GM19035 (cell line): Measurements from ENCODE around the gene ZNF207.
"Not testable (repeated sequence)": the region's sequence is repeated elsewhere in the genome, so short reads cannot be mapped to it uniquely, and the experiment has no call there.

ENCODE experiments used
- ATAC-seq: cut with Tn5 transposase; IDR thresholded peaks from one replicate; pipeline ENCODE4 v1.9.1; 2021; ENCODE audit not compliant: unreplicated experiment

The ZNF207 gene

DNA sequence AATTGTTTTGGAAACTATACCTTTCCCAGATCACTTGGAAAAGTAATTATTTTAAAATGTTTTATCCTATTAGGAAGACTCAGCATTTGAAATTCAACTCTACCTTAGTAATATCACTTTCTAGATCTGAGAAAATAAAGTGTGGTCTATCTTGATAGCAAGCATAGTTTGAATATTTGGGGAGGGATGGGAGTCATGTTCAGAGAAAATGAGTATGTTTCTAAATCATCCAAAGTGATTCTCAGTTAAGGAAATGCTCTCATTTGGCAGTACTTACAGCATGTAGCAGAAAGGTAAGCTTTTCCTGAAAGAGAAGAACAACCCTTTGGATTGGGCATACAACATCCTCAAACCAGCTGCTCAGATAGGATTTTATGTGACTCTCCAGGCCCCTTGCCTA is 14.9 kb upstream of the ZNF207 start:
- no peak for ATAC-seq

DNA sequence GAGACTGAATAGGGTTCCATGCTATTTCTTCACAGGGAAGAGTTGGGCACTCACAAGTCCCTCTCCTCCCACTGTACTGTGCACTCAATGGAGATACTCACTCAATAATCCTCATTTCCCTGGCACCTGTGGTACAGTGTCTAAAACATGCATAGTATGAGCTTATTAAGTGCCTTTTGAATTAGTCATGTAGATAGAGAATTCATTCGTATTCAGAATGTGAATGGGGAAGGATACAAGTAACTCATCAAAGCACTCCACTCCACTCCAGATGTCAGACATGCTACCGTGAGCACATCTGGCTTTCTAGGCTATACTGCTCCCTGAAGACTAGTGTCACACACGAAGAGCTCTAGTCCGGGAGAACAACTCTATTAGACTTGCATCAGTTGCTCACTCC is 14.3 kb upstream of the ZNF207 start:
- no peak for ATAC-seq

DNA sequence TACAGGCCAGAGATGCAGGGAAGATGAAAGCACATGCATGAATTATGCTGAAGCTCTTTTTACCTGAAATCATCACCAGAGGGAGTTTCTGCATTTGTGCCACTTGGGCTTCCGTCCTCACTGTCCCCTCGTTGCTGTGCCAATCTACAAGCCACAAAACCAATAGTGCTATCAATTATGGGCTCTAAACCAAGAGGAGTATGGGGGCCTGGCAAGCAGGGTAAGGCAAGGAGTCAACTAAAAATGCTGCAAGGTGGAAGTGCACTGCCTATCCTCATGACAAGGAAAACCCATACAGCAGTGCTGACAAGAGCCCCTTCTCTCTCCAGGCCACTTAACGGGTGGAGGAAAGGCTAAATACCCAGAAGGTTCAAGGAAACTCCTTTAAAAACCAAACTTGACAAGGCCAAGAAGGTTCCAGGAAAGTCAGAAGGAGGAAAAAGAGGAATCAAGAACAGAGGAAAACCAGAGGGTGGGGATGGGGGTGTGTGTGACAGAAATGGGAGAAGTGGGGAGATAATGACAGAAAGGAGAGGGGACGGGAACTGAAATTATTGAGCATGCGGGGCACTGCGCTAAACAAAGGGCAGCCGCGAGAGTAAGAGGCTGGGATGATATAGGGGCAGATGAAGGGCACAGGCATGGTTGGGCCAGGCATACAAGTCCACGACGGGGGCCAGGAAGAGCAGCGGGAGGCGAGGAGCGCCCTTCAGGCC is 8.7 kb upstream of the ZNF207 start:
- peak; percentile 12 for ATAC-seq

DNA sequence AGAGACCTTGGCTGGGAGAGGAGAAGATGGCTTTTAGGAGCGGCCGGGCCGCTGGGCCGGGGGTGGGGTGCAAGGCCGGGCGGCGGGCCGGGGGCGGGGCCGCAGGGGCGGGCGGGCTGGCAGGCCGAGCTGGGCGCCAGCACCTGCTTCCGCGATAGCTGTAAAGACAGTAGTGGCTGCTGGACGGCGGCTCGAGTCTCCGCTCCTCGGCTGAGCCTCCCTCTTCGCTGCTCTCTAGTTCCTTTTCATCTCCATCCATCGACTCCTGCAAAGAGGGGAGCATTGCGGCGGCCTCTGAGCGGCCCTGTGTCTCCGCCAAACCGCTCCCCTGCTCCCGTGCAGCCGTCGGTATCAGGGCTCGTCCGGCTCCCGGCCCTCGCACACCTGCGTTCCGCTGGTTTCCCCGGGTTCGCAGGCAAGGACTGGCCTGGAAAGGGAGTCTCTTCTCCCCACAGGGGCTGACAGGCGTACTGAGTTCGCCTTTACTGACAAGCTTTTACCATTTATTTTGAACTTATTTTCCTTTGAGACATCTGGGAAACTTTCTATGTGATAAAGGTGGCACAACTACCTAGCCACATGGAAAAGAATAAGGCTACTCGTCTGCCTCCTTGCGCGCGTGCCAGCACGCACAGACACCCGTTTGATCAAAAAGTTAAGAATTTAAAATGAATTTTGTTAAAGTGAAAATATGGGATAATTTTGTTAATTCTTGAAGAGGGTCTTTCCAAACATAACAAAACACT is 7.9 kb upstream of the ZNF207 start, which contains the start of gene C17orf75:
Gene C17orf75 (minus strand): TSS at position 317 of the 746 bp plus-strand sequence. CDS start 34 bp downstream, at position 283.
- ATAC-seq = peak; percentile 81

DNA sequence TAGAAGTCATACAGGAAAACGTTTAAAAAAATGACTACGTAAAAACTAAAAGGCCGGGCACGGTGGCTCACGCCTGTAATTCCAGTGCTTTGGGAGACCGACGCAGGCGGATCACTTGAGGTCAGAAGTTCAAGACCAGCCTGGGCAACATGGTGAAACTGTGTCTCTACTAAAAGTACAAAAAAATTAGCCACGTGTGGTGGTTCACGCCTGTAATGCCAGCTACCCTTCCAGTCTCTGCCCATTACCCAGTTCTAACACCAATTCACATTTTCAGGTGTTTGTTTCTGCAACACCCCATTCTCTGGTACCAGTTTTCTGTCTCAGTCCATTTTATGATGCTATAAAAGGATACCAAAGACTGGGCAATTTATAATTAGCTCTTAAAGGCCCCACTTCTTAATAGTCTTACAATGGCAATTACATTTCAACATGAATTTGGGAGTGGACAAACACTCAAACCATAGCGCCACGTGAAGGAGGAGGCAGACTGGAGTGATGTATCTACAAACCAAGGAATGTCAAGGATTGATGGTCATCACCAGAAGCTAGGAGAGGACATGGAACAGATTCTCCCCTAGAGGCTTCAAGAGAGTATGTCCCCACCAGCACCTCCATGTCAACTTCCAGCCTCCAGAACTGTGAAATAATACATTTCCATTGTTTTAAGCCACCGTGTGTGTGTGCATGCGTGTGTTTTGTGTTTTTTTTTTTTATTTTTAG is 7.2 kb upstream of the ZNF207 start:
- no peak for ATAC-seq

DNA sequence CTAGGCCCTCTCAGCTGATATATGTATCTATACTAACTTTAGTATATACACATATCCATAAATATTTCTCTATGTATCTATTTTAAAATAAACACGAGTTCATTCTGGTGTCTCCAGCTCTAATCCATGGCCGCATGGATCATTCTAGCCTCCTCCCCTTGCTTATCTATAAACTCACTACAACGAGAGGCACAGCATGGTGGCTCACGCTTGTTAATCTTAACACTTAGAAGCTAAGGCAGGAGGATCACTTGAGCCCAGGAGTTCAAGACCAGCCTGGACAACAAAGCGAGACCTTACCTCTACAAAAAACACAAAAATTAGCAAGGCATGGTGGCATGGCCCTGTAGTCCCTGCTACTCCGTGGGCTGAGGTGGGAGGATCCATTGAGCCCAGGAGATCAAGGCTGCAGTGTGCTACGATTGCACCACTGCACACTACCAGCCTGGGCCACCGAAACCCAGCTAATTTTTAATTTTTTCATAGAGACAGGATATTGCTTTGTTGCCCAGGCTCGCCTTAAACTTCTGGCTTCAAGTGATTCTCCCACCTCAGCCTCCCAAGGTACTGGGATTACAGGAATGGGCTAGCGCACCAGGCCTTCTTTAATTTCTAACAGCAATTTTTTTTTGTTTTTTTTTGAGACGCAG is 3.9 kb upstream of the ZNF207 start:
- ATAC-seq = no peak

DNA sequence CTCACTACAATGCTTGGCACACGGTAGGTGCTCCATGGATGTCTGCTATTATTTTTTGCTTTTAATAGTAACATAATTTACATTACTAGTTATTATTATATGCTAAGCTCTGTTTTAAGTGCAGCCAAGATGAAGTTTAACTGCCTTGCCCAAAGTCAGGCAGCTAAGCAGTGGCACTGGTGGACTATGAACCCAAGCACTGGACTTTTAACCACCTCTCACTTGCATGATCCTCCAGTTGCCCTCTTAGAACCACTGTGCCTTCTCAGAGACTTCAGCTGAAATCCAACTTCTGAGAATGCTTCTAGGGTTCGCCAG is 1.5 kb upstream of the ZNF207 start:
- ATAC-seq = no peak

DNA sequence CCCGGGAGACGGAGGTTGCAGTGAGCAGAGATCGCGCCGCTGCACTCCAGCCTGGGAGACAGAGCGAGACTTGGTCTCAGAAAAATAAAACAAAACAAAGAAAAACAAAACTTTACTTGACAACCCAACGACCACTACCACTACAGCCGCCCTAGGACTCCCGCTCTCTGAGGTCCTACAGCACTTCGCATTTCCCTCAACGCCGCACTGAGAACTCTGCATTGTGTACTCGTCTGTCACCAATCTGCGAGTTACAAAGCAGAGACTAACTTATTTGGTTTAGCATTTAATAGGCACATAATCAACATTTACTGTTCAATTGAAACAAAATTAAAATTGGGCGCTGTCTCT is 479 bp upstream of the ZNF207 start:
- ATAC-seq = peak; percentile 13

DNA sequence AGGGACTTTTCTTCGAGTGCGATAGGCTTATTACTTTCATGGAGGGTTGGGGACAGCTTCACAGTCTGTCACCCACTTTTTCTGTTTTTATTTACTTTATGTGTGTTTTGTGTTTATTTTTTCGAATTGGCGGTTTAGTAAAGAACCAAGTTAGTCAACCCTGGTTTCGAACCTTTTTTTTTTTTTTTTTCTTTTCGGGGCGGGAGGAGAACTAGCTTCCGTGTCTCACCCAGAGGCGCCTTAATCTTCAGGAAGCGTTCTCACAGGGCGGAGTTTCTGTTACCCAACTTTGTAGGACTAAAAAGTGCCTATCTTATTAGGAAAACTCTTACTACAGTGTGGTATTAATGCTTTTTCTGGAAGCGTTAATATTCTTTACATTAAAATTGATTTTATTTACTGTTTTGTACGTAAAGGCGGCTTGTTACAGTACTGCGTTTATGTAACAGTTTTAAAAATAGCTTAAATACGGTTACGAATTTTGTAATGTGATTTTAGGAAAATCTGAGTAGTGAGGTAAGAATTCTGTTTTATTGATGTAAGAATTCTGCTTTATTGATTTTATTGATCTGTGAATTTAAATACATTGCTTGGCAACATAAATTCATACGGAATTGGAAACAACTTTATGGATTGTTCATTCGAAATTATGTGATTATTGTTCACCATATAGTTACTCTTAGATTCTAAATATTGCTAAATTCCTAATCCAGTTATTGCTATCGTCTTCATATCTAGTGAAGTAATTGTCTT is 885 bp downstream of the ZNF207 start:
- ATAC-seq = peak; percentile 9

DNA sequence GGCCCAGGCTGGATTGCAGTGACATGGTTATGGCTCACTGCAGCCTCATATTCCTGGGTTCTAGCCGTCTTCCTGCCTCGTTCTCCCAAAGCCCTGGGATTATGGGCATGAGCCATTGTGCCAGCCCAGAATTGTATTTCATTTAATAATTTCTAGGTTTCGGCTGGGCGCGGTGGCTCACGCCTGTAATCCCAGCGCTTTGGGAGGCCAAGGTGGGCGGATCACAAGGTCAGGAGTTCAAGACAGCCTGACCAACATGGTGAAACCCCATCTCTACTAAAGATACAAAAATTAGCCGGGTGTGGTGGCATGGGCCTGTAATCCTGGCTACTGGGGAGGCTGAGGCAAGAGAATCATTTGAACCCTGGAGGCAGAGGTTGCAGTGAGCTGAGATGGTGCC is 2.8 kb downstream of the ZNF207 start:
- ATAC-seq = not testable (repeated sequence)

DNA sequence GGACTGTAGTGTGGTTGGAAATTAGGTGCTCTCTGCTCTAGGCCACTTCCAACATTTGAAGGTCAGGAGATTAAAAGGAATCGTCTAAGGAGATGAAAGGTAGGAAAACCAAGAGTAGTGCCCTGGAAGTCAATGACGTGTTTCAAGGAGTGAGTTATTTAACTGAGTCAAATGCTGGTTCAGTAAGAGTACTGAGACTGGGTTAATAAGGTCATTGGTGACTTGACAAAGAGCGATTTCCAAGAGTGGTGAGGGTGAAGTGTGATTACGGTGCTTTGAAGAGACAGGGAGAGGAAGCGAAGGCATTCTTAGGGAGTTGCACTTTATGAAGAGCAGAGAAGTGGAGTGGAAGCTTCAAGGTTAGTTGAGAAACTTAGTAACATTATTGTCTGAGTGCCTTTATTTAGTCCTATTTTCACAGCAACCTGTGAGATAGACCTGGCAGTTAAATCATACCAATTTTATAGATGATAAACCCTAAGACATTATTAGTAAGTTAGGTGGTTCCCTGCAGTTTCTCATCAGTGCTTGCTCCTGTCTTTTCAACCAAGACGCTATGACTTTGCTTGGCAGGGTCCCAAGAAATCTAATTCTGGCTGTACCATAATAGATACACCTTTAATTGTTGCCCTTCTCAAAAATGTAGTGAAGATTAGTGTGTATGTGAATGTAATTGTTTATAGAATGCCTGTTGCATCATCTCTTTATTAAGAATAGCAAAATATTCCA is 5.9 kb downstream of the ZNF207 start:
- ATAC-seq = no peak

DNA sequence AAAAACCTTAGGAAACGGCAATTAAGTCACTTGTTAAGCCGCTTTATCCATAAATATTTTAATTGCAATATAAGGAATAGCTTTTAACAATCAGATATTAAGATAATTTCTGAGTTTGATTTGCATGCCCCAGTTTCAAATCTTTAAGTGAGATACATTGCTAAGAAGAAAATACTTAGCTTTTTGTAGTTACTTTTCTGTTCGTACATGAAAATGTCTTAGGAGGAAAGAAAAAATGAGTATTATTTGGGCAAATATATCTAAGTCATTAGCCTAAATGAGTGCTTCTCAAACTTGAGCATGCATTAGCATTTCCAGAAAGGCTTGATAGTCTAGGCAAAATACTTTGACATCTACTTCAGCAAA is 6.4 kb downstream of the ZNF207 start:
- no peak for ATAC-seq

DNA sequence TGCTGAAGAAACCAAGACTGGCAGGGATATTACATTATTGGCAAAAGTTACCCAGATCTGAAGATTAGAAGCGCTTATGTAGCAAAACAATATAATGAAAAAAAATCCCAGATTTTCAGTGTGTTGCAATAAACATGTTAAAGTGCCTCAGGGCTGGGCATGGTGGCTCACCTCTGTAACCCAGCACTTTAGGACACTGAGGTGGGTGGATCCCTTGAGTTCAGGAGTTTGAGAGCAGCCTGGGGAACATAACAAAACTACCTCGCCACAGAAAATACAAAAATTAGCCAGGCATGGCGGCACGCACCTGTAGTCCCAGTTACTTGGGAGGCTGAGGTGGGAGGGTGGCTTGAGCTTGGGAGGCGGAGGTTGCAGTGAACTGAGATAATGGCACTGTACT is 6.8 kb downstream of the ZNF207 start:
- ATAC-seq = no peak

DNA sequence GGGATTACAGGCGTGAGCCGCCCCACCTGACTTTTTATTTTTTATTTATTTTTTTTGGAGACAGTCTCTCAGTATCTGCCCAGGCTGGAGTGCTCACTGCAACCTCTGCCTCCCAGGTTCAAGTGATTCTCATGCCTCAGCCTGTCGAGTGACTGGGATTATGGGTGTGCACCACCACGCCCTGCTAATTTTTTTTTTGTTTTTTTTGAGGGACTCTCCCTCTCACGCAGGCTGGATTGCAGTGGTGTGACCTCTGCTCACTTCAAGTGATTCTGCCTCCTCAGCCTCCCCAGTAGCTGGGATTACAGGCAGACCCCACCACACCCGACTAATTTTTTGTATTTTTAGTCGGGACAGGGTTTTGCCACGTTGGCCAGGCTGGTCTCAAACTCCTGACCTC is 7.7 kb downstream of the ZNF207 start:
- ATAC-seq = no peak

DNA sequence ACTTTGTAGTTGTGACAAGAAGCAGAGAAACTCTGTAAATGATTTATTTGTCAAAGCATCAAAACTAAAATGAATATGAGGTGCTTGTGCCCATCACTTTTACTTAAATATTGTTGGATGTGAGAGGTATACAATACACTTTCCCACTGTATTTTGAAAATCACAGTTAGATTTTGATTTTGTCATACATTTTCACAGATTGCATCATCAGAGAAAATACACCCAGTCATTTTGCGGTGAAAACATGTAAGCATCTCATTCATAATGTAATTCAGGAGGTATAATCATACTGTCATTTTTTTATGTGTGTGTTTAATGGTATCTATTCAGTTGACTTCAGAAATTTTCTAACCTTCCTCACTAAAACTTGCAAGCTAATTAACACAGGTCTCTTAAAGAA is 11.3 kb downstream of the ZNF207 start:
- no peak for ATAC-seq

DNA sequence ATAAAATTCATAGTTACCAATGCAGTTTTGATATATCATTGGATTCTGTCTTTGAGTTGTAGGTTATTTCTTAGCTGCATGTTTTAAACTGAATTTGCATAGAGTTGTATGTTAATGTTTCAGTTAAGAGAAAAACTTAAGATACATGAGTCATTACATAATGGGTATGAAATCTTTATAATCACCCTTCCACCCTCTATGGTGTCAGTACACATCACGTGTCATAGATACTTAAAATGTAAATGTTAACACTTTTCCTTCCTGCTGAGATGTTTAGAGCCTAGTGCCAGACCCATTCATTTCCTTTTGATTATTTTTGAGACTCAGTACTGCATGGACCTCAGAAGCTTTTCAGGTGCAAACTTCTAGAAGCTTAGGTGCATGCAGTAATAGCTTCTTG is 20.5 kb downstream of the ZNF207 start:
- ATAC-seq = no peak

DNA sequence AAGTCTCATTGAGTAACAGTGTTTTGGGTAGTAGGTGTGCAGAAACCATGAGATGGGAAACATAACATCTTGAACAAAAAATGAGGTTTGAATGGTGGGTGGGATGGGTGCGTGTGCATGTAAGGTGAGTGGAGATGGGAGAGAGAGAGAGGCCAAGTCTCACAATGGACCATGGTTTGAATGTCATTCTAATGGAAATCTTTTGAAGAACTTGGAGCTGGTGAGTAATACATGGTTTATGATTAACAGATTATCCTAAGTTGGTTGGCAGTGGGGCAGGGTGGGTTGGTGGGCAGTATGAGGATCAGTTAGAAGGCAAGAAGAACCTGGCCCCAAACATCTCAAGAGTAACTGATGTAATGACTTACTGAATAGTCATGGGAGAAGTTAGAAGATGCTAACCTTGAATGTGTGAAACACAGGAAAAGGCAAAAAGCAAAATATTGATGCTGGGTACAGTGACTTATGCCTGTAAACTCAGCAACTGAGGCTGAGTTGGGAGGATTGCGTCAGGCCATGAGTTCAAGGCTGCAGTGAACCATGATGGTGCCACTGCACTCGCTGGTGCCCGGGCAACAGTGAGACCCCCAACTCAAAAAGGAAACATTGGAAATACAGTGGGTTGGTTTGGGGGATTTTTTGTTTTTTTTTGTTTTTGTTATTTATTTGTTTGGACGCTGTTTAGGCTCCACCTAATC is 32.7 kb downstream of the ZNF207 start:
- ATAC-seq = no peak

DNA sequence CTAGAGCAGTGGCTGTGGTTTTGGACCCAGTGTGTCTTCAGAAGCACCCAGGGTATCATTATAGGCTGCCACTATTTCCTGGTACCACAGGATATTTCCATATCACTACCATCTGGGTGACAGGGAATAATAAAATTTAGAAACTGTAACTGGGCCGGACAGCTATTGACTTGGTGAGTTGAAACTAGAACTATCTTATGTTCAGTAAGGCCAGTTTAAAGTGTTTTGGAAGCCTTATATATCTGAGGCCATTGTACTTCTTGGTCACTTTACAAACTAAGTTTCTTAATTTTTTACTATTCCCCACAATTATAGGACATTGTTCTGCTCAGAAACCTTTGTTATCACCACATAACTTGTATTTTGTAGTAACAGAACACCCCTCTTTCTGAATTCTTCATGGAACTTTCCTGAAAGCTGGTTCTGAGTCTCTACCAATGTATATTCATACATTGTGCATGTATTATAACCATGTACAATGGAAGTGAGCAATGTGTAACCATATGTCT is 34.0 kb downstream of the ZNF207 start:
- ATAC-seq = no peak

DNA sequence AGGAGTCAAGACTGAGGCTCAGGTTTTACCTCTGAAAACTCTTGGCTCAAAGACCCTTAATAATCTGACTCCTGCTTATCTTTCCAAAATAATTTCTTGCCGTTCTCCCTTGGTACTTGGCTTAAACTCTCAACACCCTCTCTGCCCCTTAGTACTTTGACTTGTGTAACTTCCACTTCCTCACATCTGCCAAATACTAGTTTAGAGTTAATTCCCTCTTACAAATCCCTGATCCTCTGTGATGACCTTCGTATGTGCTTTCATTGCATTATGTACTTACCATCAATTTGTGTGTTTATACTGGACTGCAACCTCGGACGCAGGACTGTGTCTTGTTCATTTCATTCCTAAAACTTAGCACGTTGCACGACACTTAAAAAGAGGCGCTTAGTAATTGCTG is 35.2 kb downstream of the ZNF207 start:
- no peak for ATAC-seq

DNA sequence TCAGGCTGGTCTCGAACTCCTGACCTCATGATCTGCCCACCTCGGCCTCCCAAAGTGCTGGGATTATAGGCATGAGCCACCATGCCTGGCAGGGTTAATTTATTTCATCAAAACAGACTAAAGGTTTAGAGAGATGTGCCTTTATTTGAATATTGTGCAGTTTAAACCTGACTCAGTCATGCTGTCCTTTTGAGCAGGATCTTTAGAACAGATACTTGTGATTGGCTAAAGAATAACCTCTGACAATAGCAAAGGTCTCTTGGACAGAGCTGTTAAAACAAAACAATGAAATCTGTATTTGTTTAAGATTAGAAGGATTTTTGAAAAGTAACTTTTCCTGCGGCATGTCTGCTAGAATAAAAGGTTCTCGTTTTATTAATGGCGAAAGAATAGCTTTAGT is 36.0 kb downstream of the ZNF207 start:
- no peak for ATAC-seq
